ENCODE data around the gene DKK3. TPM values are rescaled to one million over a fixed set of nuclear protein-coding genes. Genes with fewer than 3 reads are reported as not detected.

The DKK3 gene
- total RNA-seq, 1 donor from 2014 or later = 8.4 TPM

- Mint-ChIP-seq H3K4me3 (ENCODE audit: unreplicated experiment) (no peak overlapping the region), H3K4me1 (ENCODE audit: unreplicated experiment) (peaks cover 28% of the 10 kb centered on the region), H3K9me3 (ENCODE audit: unreplicated experiment) (no peaks in the 10 kb centered on the region), H3K27me3 (ENCODE audit: unreplicated experiment) (peaks cover 3% of the 10 kb centered on the region), H3K36me3 (ENCODE audit: low read depth, unreplicated experiment) (peaks cover 4% of the 10 kb centered on the region), H3K27ac (ENCODE audit: unreplicated experiment) (no peak overlapping the region)
- no peak for DNase-seq (ENCODE audit: low spot score)
- no peak for TF ChIP-seq CTCF (IDR thresholded peaks at IDR 0.05; ENCODE audit: unreplicated experiment)
Measured at GRCh38 chr11:11973866-11974265, 34.6 kb downstream of the DKK3 start.

- H3K27me3 Mint-ChIP-seq (ENCODE audit: unreplicated experiment) = peaks cover 3% of the 10 kb centered on the region
- H3K4me1 Mint-ChIP-seq (ENCODE audit: unreplicated experiment) = peaks cover 27% of the 10 kb centered on the region
Measured at GRCh38 chr11:11973361-11973800, 35.0 kb downstream of the DKK3 start.

GRCh38 chr11:11972730-11973341, 35.6 kb downstream of the DKK3 start:
- peaks cover 4% of the 10 kb centered on the region for H3K36me3 Mint-ChIP-seq (ENCODE audit: low read depth, unreplicated experiment)

More at GRCh38 chr11:11973361-11973800, 35.0 kb downstream of the DKK3 start:
- TF ChIP-seq CTCF (IDR thresholded peaks at IDR 0.05; ENCODE audit: unreplicated experiment) = no peak
- Mint-ChIP-seq H3K36me3 (ENCODE audit: low read depth, unreplicated experiment) (peaks cover 4% of the 10 kb centered on the region), H3K4me3 (ENCODE audit: unreplicated experiment) (no peak overlapping the region), H3K9me3 (ENCODE audit: unreplicated experiment) (no peaks in the 10 kb centered on the region), H3K27ac (ENCODE audit: unreplicated experiment) (no peak overlapping the region)
- DNase-seq (ENCODE audit: low spot score) = no peak

GRCh38 chr11:11971906-11972547, 36.4 kb downstream of the DKK3 start:
- no peak for DNase-seq (ENCODE audit: low spot score)
- TF ChIP-seq CTCF (IDR thresholded peaks at IDR 0.05; ENCODE audit: unreplicated experiment) = no peak
- Mint-ChIP-seq H3K4me3 (ENCODE audit: unreplicated experiment) (no peak overlapping the region), H3K27ac (ENCODE audit: unreplicated experiment) (no peak overlapping the region), H3K4me1 (ENCODE audit: unreplicated experiment) (peaks cover 13% of the 10 kb centered on the region), H3K27me3 (ENCODE audit: unreplicated experiment) (peaks cover 3% of the 10 kb centered on the region), H3K9me3 (ENCODE audit: unreplicated experiment) (no peaks in the 10 kb centered on the region), H3K36me3 (ENCODE audit: low read depth, unreplicated experiment) (peaks cover 4% of the 10 kb centered on the region)

More at GRCh38 chr11:11972730-11973341, 35.6 kb downstream of the DKK3 start:
- H3K4me1 Mint-ChIP-seq (ENCODE audit: unreplicated experiment) = peaks cover 21% of the 10 kb centered on the region
- H3K4me3 Mint-ChIP-seq (ENCODE audit: unreplicated experiment) = no peak overlapping the region
- no peaks in the 10 kb centered on the region for H3K9me3 Mint-ChIP-seq (ENCODE audit: unreplicated experiment)
- DNase-seq (ENCODE audit: low spot score) = no peak
- TF ChIP-seq CTCF (IDR thresholded peaks at IDR 0.05; ENCODE audit: unreplicated experiment) = no peak
- H3K27me3 Mint-ChIP-seq (ENCODE audit: unreplicated experiment) = peaks cover 3% of the 10 kb centered on the region
- H3K27ac Mint-ChIP-seq (ENCODE audit: unreplicated experiment) = no peak overlapping the region

GRCh38 chr11:11970556-11970955, 37.9 kb downstream of the DKK3 start:
- Mint-ChIP-seq H3K4me1 (ENCODE audit: unreplicated experiment) (no peaks in the 10 kb centered on the region), H3K27me3 (ENCODE audit: unreplicated experiment) (peaks cover 8% of the 10 kb centered on the region), H3K36me3 (ENCODE audit: low read depth, unreplicated experiment) (peaks cover 3% of the 10 kb centered on the region), H3K9me3 (ENCODE audit: unreplicated experiment) (no peaks in the 10 kb centered on the region), H3K27ac (ENCODE audit: unreplicated experiment) (no peak overlapping the region), H3K4me3 (ENCODE audit: unreplicated experiment) (no peak overlapping the region)
- no peak for DNase-seq (ENCODE audit: low spot score)
- TF ChIP-seq CTCF (IDR thresholded peaks at IDR 0.05; ENCODE audit: unreplicated experiment) = no peak

Measured in endothelial cell (in vitro differentiated cells).